SIG-M5 treated with dmso at 0.1 percent for 504 hours (cell line): ENCODE data around the gene LDLRAD3.

Source experiments
- DNase-seq: peaks from one replicate; lab custom pipeline; 2025; ENCODE audit not compliant: unreplicated experiment; lab: John Stamatoyannopoulos, UW

Gene LDLRAD3

GRCh38 chr11:35953081-35953760 lies 9.4 kb downstream of the LDLRAD3 start:
- DNase-seq, result no peak

- DNase-seq, result no peak
Observed at GRCh38 chr11:35954205-35954604, 10.3 kb downstream of the LDLRAD3 start.

GRCh38 chr11:35955636-35956035 lies 11.8 kb downstream of the LDLRAD3 start:
- no peak for DNase-seq

- no peak for DNase-seq
Observed at GRCh38 chr11:35962369-35963138, 18.7 kb downstream of the LDLRAD3 start.

- no peak for DNase-seq
Observed at GRCh38 chr11:35963911-35964310, 20.0 kb downstream of the LDLRAD3 start.

- DNase-seq, result no peak
Observed at GRCh38 chr11:35964841-35965240, 21.0 kb downstream of the LDLRAD3 start.

- DNase-seq, result no peak
Observed at GRCh38 chr11:35967042-35967441, 23.2 kb downstream of the LDLRAD3 start.

- DNase-seq, result no peak
Observed at GRCh38 chr11:35968386-35969088, 24.7 kb downstream of the LDLRAD3 start.

- DNase-seq, result no peak
Observed at GRCh38 chr11:35969089-35970042, 25.5 kb downstream of the LDLRAD3 start.

- no peak for DNase-seq
Observed at GRCh38 chr11:35970445-35970844, 26.6 kb downstream of the LDLRAD3 start.

GRCh38 chr11:35971841-35972422 lies 28.1 kb downstream of the LDLRAD3 start:
- no peak for DNase-seq

- DNase-seq, result no peak
Observed at GRCh38 chr11:35974882-35975589, 31.2 kb downstream of the LDLRAD3 start.

GRCh38 chr11:35976434-35976833 lies 32.6 kb downstream of the LDLRAD3 start:
- DNase-seq, result no peak

- no peak for DNase-seq
Observed at GRCh38 chr11:35978183-35978582, 34.3 kb downstream of the LDLRAD3 start.

GRCh38 chr11:35978891-35979290 lies 35.0 kb downstream of the LDLRAD3 start:
- no peak for DNase-seq

- DNase-seq, result no peak
Observed at GRCh38 chr11:35980686-35981390, 37.0 kb downstream of the LDLRAD3 start.

- no peak for DNase-seq
Observed at GRCh38 chr11:35981581-35981980, 37.7 kb downstream of the LDLRAD3 start.

- DNase-seq, result no peak
Observed at GRCh38 chr11:35982061-35982460, 38.2 kb downstream of the LDLRAD3 start.

- DNase-seq, result no peak
Observed at GRCh38 chr11:35983981-35984380, 40.1 kb downstream of the LDLRAD3 start.
